ENCODE measurements around the gene VWA3A.

DNA sequence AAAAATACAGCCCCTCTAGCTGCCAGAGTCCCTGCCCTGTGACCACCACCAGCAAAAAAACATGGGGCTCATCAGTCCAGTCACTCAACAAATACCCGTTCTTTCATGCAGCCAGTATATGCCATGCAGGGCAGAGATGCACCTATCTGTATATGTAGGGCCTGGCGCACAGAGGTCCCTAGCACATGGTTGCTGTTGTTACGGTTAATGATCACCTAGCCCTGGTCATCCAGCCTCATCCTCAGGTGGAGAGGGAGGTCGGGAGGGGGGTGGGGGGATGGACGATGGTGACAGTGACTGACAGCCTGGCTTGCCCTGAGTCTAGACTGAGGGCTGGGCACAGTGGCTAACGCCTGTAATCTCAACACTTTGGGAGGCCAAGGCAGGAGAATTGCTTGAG lies 71.5 kb downstream of the VWA3A start:
- TF ChIP-seq, protein P1, sequence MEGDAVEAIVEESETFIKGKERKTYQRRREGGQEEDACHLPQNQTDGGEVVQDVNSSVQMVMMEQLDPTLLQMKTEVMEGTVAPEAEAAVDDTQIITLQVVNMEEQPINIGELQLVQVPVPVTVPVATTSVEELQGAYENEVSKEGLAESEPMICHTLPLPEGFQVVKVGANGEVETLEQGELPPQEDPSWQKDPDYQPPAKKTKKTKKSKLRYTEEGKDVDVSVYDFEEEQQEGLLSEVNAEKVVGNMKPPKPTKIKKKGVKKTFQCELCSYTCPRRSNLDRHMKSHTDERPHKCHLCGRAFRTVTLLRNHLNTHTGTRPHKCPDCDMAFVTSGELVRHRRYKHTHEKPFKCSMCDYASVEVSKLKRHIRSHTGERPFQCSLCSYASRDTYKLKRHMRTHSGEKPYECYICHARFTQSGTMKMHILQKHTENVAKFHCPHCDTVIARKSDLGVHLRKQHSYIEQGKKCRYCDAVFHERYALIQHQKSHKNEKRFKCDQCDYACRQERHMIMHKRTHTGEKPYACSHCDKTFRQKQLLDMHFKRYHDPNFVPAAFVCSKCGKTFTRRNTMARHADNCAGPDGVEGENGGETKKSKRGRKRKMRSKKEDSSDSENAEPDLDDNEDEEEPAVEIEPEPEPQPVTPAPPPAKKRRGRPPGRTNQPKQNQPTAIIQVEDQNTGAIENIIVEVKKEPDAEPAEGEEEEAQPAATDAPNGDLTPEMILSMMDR (IDR thresholded peaks at IDR 0.05): no peak
- TF ChIP-seq POLR2A (IDR thresholded peaks at IDR 0.05) (no peak), POLR2AphosphoS5 (IDR thresholded peaks at IDR 0.05) (no peak)

All from breast epithelium (tissue), 3 donors.